Hepatocyte (in vitro differentiated cells): ENCODE results near the gene RIPPLY2. TPM values are rescaled to one million over a fixed set of nuclear protein-coding genes. Genes with fewer than 3 reads are reported as not detected.
"Not testable (repeated sequence)": the region's sequence is repeated elsewhere in the genome, so short reads cannot be mapped to it uniquely, and the experiment has no call there.

ENCODE experiments used
- DNase-seq: peaks from one replicate; pipeline ENCODE4 v3.0.0-alpha.2; 2016; ENCODE audit warnings: low spot score
- H2AFZ ChIP-seq: fragments of 200-600 bp; sonication (generic); 2 replicates; pipeline ENCODE4 v1.6.0; 2016; ENCODE audit warnings: antibody characterized with exemption, mild to moderate bottlenecking
- H3K27ac ChIP-seq: fragments of 200-600 bp; sonication (generic); 2 replicates; pipeline ENCODE4 v1.5.1; 2016; ENCODE audit warnings: mild to moderate bottlenecking
- H3K27me3 ChIP-seq: fragments of 200-600 bp; sonication (generic); 2 replicates; pipeline ENCODE4 v1.6.1; 2016
- H3K36me3 ChIP-seq: fragments of 200-600 bp; sonication (generic); replicated peaks from 2 replicates; pipeline ENCODE4 v1.5.1; 2016; ENCODE audit warnings: low read depth; ENCODE audit not compliant: insufficient read depth
- H3K4me1 ChIP-seq: fragments of 200-600 bp; sonication (generic); 2 replicates; pipeline ENCODE4 v1.5.1; 2016; ENCODE audit warnings: mild to moderate bottlenecking, moderate library complexity; ENCODE audit not compliant: insufficient read depth
- H3K4me2 ChIP-seq: fragments of 200-600 bp; sonication (generic); 2 replicates; pipeline ENCODE4 v1.6.0; 2016
- H3K4me3 ChIP-seq: fragments of 200-600 bp; sonication (generic); 2 replicates; pipeline ENCODE4 v1.5.1; 2016; ENCODE audit warnings: mild to moderate bottlenecking
- H3K79me2 ChIP-seq: fragments of 200-600 bp; sonication (generic); 2 replicates; pipeline ENCODE4 v1.6.0; 2017; ENCODE audit warnings: mild to moderate bottlenecking
- H3K9me2 ChIP-seq: fragments of 200-600 bp; sonication (generic); replicated peaks from 2 replicates; pipeline ENCODE4 v1.6.0; 2017; ENCODE audit warnings: mild to moderate bottlenecking; ENCODE audit not compliant: insufficient read depth
- H3K9me3 ChIP-seq: fragments of 200-600 bp; sonication (generic); 2 replicates; pipeline ENCODE4 v1.5.1; 2016; ENCODE audit warnings: low read depth, mild to moderate bottlenecking
- H4K20me1 ChIP-seq: fragments of 200-600 bp; sonication (generic); 2 replicates; pipeline ENCODE4 v1.6.0; 2016; ENCODE audit warnings: mild to moderate bottlenecking; ENCODE audit not compliant: insufficient read depth, poor library complexity, severe bottlenecking
- CTCF ChIP-seq: fragments of 200-600 bp; sonication (generic); IDR thresholded peaks from 2 replicates; pipeline ENCODE4 v1.5.1; 2016; ENCODE audit warnings: antibody characterized with exemption, mild to moderate bottlenecking; ENCODE audit not compliant: poor library complexity
- EZH2 ChIP-seq: fragments of 200-600 bp; sonication (generic); IDR thresholded peaks from 2 replicates; pipeline ENCODE4 v1.6.1; 2016; ENCODE audit warnings: antibody characterized with exemption, mild to moderate bottlenecking, borderline replicate concordance
- EZH2phosphoT487 ChIP-seq: fragments of 200-600 bp; sonication (generic); IDR thresholded peaks from one replicate; pipeline ENCODE4 v1.6.1; 2018; ENCODE audit warnings: antibody characterized with exemption, mild to moderate bottlenecking, low read depth, moderate library complexity; ENCODE audit not compliant: unreplicated experiment, severe bottlenecking
- WGBS: methylation state at CpG from one replicate; pipeline ENCODE4 v1.1.6; 2016; ENCODE audit warnings: low lambda C conversion rate; ENCODE audit errors: missing lambda C conversion rate; 5-methylcytosine and 5-hydroxymethylcytosine counted together
- polyA plus RNA-seq: library from polyadenylated mRNA; unstranded; fragments of >200 nt; fragmentation: Nextera tagmentation; extraction: Ambion mirVana; gene quantifications from 2 replicates; pipeline ENCODE4 v1.2.1, GENCODE V29; 2016
- total RNA-seq: library from RNA; depleted of rRNA; stranded (reverse); fragments of >200 nt; gene quantifications from 2 replicates; pipeline ENCODE4 v1.2.3, GENCODE V29; 2014

Gene RIPPLY2
- total and polyA plus RNA-seq, 2 experiments from 2014 or later, result not detected

GRCh38 chr6:83890520-83890919 is 37.4 kb downstream of the RIPPLY2 start:
- Histone ChIP-seq H3K79me2 (peaks cover 3% of the 10 kb centered on the region), H3K9me2 (no peaks in the 10 kb centered on the region), H3K4me3 (no peak overlapping the region), H4K20me1 (no peaks in the 10 kb centered on the region), H2AFZ (no peak overlapping the region), H3K36me3 (no peaks in the 10 kb centered on the region), H3K4me2 (no peak overlapping the region), H3K4me1 (no peaks in the 10 kb centered on the region), H3K27me3 (no peaks in the 10 kb centered on the region), H3K27ac (no peak overlapping the region), H3K9me3 (no peaks in the 10 kb centered on the region)
- 94% methylated on average over 4 of the region's 4 CpGs for WGBS
- DNase-seq, result no peak
- no peak for TF ChIP-seq EZH2phosphoT487
- no peak for TF ChIP-seq EZH2
- no peak for TF ChIP-seq CTCF

- Histone ChIP-seq H3K79me2 (peaks cover 7% of the 10 kb centered on the region), H3K4me3 (no peak overlapping the region), H3K9me3 (no peaks in the 10 kb centered on the region), H3K4me2 (no peak overlapping the region), H3K27me3 (no peaks in the 10 kb centered on the region), H3K27ac (no peak overlapping the region), H4K20me1 (no peaks in the 10 kb centered on the region), H3K4me1 (no peaks in the 10 kb centered on the region), H3K9me2 (no peaks in the 10 kb centered on the region), H2AFZ (no peak overlapping the region), H3K36me3 (no peaks in the 10 kb centered on the region)
- no peak for TF ChIP-seq EZH2
- no peak for TF ChIP-seq CTCF
- TF ChIP-seq EZH2phosphoT487, result no peak
- DNase-seq, result no peak
- 54% methylated on average over 4 of the region's 4 CpGs for WGBS
These were observed 38.4 kb downstream of the RIPPLY2 start for GRCh38 chr6:83891586-83891985.

GRCh38 chr6:83893024-83893423 is 39.9 kb downstream of the RIPPLY2 start:
- TF ChIP-seq CTCF (no peak), EZH2phosphoT487 (no peak), EZH2 (no peak)

GRCh38 chr6:83897094-83897493 is 43.9 kb downstream of the RIPPLY2 start:
- not testable (repeated sequence) for H2AFZ ChIP-seq, H3K36me3 ChIP-seq, H3K4me3 ChIP-seq, H4K20me1 ChIP-seq, H3K4me1 ChIP-seq, H3K27ac ChIP-seq, DNase-seq, H3K27me3 ChIP-seq, H3K9me2 ChIP-seq, H3K4me2 ChIP-seq, H3K9me3 ChIP-seq
- peaks cover 14% of the 10 kb centered on the region for H3K79me2 ChIP-seq
- 88% methylated on average over 2 of the region's 2 CpGs for WGBS

More at GRCh38 chr6:83893024-83893423, 39.9 kb downstream of the RIPPLY2 start:
- peaks cover 13% of the 10 kb centered on the region for H3K79me2 ChIP-seq
- no peaks in the 10 kb centered on the region for H4K20me1 ChIP-seq
- no peak overlapping the region for H3K4me2 ChIP-seq
- H3K4me1 ChIP-seq, result no peaks in the 10 kb centered on the region
- H3K9me3 ChIP-seq, result no peaks in the 10 kb centered on the region
- H3K36me3 ChIP-seq, result no peaks in the 10 kb centered on the region
- H3K4me3 ChIP-seq, result no peak overlapping the region
- no peaks in the 10 kb centered on the region for H3K27me3 ChIP-seq
- H2AFZ ChIP-seq, result no peak overlapping the region
- 82% methylated on average over 1 of the region's 1 CpG for WGBS
- no peak for DNase-seq
- no peak overlapping the region for H3K27ac ChIP-seq
- H3K9me2 ChIP-seq, result no peaks in the 10 kb centered on the region
